Measurements from ENCODE around the gene FAM227A. TPM values are rescaled to one million over a fixed set of nuclear protein-coding genes. Genes with fewer than 3 reads are reported as not detected.
A peak's percentile ranks its signal among the peaks of the same experiment; 100 is the strongest.

FAM227A gene
- 1 to 10 TPM in 6 of 7 donors, under 1 TPM in 1; 1.00 to 7.4 (median 2.5) TPM for total RNA-seq
- polyA plus RNA-seq: under 1 TPM; 0.72 to 0.76 TPM
- long read RNA-seq, donor 1, partial matches to known transcripts: 0 of 1 reads
- long read RNA-seq, donor 1, other reads (novel, unspliced or antisense): 1 of 1 reads
- long read RNA-seq, donor 2: 0 reads
- long read RNA-seq, donor 3: 0 reads

DNA sequence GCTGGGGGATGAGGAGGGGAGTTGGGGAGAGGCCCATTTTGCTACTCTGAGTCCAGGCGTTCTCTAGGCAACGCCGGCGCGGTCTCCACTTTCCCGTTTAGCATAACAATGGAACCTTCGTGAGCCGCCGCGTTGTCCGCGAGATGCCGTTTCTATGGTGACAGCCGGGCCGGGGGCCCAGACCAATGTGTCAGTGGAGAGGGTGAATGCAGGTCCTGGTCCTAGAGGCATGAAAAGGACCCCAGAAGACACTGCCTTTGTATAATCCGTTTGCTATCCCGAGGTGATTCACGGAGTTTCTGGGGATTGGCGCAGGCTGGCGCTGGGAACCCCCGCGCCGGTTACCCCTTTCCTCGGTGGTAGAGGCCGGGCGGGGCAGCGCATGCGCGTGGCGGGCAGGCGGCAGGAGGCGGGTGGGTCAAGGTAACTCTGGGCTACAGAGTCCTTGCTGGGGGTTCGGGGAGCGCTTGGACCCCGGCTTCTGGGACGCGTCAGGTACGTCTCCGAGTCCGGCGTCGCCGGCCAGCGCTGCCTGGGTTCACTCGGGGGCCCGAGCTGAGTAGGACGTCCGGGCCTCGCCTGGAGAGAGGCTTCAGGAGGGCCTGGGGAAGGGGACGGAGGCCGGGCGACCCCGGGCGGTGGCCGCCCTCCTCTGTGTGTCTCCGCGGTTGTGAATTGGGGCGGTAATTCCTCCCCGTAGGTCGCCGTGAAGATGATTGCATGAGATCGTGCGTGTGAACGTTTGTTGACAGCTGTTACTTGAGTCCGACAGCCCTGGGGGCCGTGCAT lies at the start of gene FAM227A, which contains the start of gene CBY1:
Gene FAM227A (minus strand): TSS at position 137 of the 789 bp plus-strand sequence. CDS start 6,224 bp downstream, outside the sequence.
Gene CBY1 (plus strand): TSS at position 383 of the 789 bp plus-strand sequence. CDS start 11,417 bp downstream, outside the sequence.
- H3K27ac ChIP-seq: peak within 1 kb of the TSS; percentile 61 to 88
- peak within 1 kb of the TSS; percentile 91 for H3K4me3 ChIP-seq
- DNase-seq: peak; percentile 85 to 91 (median 89)
- WGBS, 3 donors: 0 to 1% (median 1%) methylated on average over 66 of the region's 66 CpGs
- no peaks in the 10 kb centered on the region for H3K9me3 ChIP-seq
- no peaks in the 10 kb centered on the region for H3K27me3 ChIP-seq
- intact Hi-C loops (cut with DNase I): no loop called here
- TF ChIP-seq EP300 (IDR thresholded peaks at IDR 0.05) (no peak), POLR2A (IDR thresholded peaks at IDR 0.05) (peak; percentile 49)
- TF ChIP-seq, protein P1, sequence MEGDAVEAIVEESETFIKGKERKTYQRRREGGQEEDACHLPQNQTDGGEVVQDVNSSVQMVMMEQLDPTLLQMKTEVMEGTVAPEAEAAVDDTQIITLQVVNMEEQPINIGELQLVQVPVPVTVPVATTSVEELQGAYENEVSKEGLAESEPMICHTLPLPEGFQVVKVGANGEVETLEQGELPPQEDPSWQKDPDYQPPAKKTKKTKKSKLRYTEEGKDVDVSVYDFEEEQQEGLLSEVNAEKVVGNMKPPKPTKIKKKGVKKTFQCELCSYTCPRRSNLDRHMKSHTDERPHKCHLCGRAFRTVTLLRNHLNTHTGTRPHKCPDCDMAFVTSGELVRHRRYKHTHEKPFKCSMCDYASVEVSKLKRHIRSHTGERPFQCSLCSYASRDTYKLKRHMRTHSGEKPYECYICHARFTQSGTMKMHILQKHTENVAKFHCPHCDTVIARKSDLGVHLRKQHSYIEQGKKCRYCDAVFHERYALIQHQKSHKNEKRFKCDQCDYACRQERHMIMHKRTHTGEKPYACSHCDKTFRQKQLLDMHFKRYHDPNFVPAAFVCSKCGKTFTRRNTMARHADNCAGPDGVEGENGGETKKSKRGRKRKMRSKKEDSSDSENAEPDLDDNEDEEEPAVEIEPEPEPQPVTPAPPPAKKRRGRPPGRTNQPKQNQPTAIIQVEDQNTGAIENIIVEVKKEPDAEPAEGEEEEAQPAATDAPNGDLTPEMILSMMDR (IDR thresholded peaks at IDR 0.05): peak in 1 of 3 donors; percentile 19
- no peaks in the 10 kb centered on the region for H3K36me3 ChIP-seq
- peaks cover 5% of the 10 kb centered on the region for H3K4me1 ChIP-seq (ENCODE audit: insufficient read depth)

DNA sequence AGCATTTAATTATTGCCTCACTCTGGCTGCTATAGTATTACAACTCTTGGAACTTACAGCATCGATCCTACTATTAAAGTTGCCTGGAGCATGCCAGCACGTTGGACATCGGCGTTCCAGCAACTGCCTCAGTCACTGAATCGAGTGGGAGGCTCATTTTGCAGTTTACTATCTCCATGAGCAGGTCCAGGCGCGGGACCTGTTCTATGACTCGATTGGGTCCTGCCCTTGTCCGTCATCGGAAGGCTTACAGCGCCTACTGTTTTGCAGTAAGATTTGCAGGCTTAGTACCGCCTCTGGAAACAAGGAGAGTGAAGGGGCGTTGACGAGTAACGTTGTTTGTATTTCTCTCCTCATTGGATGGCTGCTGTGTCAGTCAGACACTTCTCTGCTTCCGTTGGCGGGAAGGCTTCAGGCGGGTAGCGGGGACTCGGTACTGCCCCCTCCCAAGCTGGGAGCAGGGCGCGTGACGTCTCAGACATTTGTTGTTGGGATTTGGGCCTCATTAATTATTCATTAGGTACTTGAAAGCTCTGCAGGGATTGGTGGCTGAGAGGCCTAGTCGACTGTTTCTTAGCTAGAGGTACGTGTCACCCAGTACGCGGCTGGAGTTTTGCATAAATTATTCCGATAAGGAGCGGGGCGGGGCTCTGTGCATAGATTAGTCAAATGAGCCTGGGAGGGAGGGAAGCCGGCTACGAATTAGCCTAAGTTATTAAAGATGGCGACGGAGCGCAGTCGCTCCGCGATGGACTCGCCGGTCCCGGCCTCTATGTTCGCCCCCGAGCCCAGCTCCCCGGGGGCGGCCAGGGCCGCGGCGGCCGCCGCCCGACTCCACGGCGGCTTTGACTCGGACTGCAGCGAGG lies 49.3 kb upstream of the FAM227A start, which contains the start of gene GTPBP1:
Gene GTPBP1 (plus strand): TSS at position 710 of the 866 bp plus-strand sequence. CDS start 12 bp downstream, at position 722.
- peak; percentile 96 to 99 (median 97) for DNase-seq
- Histone ChIP-seq H3K4me3 (peak within 1 kb of the TSS; percentile 89), H3K9me3 (no peaks in the 10 kb centered on the region), H3K27ac (peak within 1 kb of the TSS; percentile 77 to 96), H3K27me3 (no peaks in the 10 kb centered on the region), H3K36me3 (no peaks in the 10 kb centered on the region), H3K4me1 (ENCODE audit: insufficient read depth) (peaks cover 7% of the 10 kb centered on the region)
- WGBS, 3 donors: 0 to 1% (median 1%) methylated on average over 52 to 55 of the region's 55 CpGs
- TF ChIP-seq EP300 (IDR thresholded peaks at IDR 0.05): peak; percentile 95
- peak; percentile 81 for TF ChIP-seq POLR2A (IDR thresholded peaks at IDR 0.05)
- TF ChIP-seq, protein P1 (IDR thresholded peaks at IDR 0.05): peak in 1 of 3 donors; percentile 17
- intact Hi-C loops (cut with DNase I): no loop called here

DNA sequence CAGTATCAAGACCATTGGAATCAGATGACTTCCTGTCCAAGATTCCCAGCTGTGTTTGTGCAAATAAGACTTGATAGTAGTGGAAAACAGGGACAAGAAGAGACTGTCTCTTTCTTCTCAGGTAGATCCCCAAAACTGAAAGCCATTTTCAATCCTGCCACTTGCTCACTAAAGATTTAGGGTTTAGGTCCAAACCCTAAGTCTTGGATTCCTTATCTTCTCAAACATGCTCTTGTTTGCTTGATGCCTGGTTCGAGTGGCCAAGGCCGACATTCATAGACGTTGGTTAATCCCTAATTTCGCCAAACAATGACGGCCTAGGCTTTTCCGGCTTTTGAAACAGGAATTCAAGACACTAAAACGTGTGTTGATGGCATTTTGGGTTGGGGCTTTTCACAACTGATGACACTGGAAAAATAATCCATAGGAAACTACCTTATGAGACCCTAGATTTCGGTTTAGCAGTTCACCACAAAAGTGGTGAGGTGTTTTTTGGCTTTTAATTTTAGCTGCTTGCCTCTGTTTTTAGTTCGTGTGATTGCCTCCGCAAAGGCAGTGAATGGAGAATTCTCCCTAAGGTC lies 48.6 kb upstream of the FAM227A start:
- H3K4me3 ChIP-seq: peak overlapping the region; percentile 25
- WGBS, 3 donors: 18 to 24% (median 20%) methylated on average over 10 of the region's 10 CpGs
- TF ChIP-seq, protein P1 (IDR thresholded peaks at IDR 0.05): no peak
- TF ChIP-seq POLR2A (IDR thresholded peaks at IDR 0.05) (no peak), EP300 (IDR thresholded peaks at IDR 0.05) (no peak)
- no peaks in the 10 kb centered on the region for H3K9me3 ChIP-seq
- DNase-seq: no peak
- no peaks in the 10 kb centered on the region for H3K36me3 ChIP-seq
- intact Hi-C loops (cut with DNase I): no loop called here
- peak overlapping the region; percentile 49 to 74 for H3K27ac ChIP-seq
- peaks cover 8% of the 10 kb centered on the region for H3K4me1 ChIP-seq (ENCODE audit: insufficient read depth)
- H3K27me3 ChIP-seq: no peaks in the 10 kb centered on the region

Data from ovary (tissue), 10 donors.